Breast epithelium (tissue), 3 donors: ENCODE data around the gene WLS.

ENCODE experiments used
- POLR2A ChIP-seq: fragments of 450-650 bp; IDR thresholded peaks from one replicate; pipeline ENCODE4 v1.6.1; 2016; ENCODE audit warnings: antibody characterized with exemption, mild to moderate bottlenecking, moderate library complexity
- POLR2AphosphoS5 ChIP-seq, 3 donors: sonication (generic); formaldehyde crosslinking; IDR thresholded peaks; one replicate each; pipeline ENCODE4 v1.6.1; 2017; ENCODE audit warnings: antibody characterized with exemption in 3 of 3
- TF ChIP-seq, protein P1 (sequence below), 3 donors: fragments of 450-650 bp; IDR thresholded peaks; one replicate each; pipeline ENCODE4 v1.5.1; 2016 to 2017; ENCODE audit warnings: antibody characterized with exemption in 3 of 3, mild to moderate bottlenecking in 3 of 3, moderate library complexity in 3 of 3

DNA sequence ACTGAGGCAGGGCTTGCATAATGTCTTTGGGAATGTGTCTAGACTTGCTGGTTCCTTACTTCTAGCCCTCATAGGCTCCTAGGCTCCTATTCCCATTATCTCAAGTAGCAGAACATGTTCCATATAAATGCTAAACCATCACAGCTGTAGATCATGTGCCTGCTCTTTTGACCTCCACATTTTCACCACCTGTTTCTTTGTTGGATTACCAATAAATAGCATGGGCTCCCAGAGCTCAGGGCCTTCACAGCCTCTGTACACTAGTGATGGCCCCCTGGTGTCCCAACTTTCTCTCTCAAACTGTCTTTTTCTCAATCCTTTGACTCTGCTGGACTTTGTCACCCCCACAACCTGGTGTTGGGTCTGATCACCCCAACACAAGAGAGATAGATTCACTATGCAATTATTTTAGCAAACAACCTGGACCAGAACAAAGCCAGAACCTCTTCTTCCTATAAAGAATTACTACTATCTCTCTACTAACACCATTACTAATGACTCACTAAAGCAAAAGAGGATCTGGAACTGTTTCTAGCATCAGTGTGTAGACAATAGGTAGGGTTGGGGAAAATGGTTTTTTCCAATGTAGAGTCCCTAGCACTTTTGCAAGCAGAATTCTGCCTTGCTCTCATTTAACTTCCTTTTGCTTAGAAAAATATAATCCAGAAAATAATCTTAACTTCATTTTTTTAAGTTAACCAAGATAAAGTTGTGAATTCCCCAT, 51.7 kb downstream of the WLS start:
- TF ChIP-seq POLR2A (no peak), POLR2AphosphoS5 (IDR thresholded peaks at IDR 0.05) (no peak)
- TF ChIP-seq, protein P1, sequence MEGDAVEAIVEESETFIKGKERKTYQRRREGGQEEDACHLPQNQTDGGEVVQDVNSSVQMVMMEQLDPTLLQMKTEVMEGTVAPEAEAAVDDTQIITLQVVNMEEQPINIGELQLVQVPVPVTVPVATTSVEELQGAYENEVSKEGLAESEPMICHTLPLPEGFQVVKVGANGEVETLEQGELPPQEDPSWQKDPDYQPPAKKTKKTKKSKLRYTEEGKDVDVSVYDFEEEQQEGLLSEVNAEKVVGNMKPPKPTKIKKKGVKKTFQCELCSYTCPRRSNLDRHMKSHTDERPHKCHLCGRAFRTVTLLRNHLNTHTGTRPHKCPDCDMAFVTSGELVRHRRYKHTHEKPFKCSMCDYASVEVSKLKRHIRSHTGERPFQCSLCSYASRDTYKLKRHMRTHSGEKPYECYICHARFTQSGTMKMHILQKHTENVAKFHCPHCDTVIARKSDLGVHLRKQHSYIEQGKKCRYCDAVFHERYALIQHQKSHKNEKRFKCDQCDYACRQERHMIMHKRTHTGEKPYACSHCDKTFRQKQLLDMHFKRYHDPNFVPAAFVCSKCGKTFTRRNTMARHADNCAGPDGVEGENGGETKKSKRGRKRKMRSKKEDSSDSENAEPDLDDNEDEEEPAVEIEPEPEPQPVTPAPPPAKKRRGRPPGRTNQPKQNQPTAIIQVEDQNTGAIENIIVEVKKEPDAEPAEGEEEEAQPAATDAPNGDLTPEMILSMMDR (IDR thresholded peaks at IDR 0.05): no peak
